ENCODE data around the gene NELL2. TPM values are rescaled to one million over a fixed set of nuclear protein-coding genes. Genes with fewer than 3 reads are reported as not detected.

The NELL2 gene
- total RNA-seq, 1 donor from 2014 or later: 27.5 TPM

DNA sequence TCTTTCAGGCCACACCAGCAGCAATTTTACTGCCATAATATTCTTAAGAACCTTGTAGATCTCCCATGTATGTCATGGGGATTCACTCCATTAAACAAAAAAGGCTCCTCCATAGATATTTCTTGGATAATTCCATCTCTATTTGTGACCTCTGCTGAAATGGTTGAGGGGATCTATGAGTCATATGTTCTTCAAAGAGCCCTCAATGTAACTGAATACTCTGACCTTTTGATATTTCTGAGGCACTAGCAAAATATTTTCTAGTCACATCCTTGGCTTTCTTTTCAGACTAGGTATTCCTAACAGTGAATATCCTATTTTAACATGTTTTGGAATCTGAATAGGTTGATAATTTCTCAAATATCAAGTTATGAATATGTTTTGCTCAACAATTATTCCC lies 6.6 kb downstream of the NELL2 start:
- Mint-ChIP-seq H3K36me3 (ENCODE audit: low read depth) (peaks cover 31% of the 10 kb centered on the region), H3K4me1 (peaks cover 31% of the 10 kb centered on the region), H3K27me3 (peaks cover 2% of the 10 kb centered on the region), H3K9me3 (peaks cover 20% of the 10 kb centered on the region), H3K4me3 (no peak overlapping the region), H3K27ac (no peak overlapping the region)
- DNase-seq: no peak
- intact Hi-C loops (cut with micrococcal nuclease): no loop called here

DNA sequence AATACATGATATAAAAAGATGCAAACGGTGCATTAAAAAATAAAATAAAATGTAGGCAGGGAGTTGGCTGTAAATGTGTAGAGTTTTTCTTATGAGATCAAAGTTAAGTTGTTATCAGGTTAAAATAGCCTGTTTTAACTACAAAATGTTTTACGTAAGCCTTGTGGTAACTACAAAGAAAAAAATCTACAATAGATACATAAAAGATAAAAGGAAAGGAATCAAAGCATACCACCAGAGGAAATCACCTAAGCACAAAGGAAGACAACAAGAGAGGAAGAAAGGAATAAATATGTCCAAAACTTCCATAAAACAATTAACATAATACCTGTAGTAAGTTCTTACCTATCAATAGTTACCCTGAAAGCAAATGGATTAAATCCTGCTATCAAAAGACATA lies 12.2 kb downstream of the NELL2 start:
- no peak for DNase-seq
- Mint-ChIP-seq H3K36me3 (ENCODE audit: low read depth) (peaks cover 41% of the 10 kb centered on the region), H3K27me3 (no peaks in the 10 kb centered on the region), H3K27ac (peak overlapping the region; percentile 57), H3K9me3 (peaks cover 28% of the 10 kb centered on the region), H3K4me1 (peaks cover 17% of the 10 kb centered on the region), H3K4me3 (no peak overlapping the region)
- intact Hi-C loops (cut with micrococcal nuclease): no loop called here

DNA sequence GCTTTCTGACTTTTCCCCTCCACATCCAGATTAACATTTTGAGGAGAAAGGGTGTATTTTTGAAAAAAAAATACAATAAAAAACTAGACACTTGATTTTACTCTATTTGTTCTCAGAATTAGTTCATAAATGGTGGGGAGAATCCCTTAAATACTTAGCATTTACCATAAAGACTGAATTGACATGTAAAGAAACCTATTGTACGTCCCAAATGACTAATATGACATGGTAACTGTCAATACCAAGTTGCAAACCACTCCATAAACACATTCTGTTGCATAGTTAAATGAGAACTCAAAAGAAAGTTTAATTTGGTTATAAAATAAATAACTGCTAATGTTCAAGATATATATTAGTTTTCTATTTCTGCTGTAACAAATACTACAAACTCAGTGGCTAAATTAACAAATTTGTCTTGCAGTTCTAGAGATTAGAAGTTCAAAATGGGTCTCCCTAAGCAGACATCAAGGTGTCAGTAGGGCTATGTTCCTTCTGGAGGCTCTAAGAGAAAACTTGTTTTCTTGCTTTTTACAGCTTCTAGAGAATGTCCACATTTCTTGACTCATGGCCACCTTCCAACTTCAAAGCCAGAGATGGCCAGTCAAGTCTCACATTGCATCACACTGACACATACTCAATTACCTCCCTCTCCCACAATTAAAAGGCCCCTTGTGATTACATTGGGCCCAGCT lies 16.0 kb downstream of the NELL2 start:
- Mint-ChIP-seq H3K27ac (peak overlapping the region; percentile 36), H3K4me3 (no peak overlapping the region), H3K9me3 (peaks cover 20% of the 10 kb centered on the region), H3K27me3 (no peaks in the 10 kb centered on the region), H3K36me3 (ENCODE audit: low read depth) (peaks cover 30% of the 10 kb centered on the region), H3K4me1 (peaks cover 42% of the 10 kb centered on the region)
- intact Hi-C loops (cut with micrococcal nuclease): loop anchor here (2.0 kb wide), 1 partner anchor 17 kb away; no protein-coding TSS in a partner anchor
- no peak for DNase-seq

DNA sequence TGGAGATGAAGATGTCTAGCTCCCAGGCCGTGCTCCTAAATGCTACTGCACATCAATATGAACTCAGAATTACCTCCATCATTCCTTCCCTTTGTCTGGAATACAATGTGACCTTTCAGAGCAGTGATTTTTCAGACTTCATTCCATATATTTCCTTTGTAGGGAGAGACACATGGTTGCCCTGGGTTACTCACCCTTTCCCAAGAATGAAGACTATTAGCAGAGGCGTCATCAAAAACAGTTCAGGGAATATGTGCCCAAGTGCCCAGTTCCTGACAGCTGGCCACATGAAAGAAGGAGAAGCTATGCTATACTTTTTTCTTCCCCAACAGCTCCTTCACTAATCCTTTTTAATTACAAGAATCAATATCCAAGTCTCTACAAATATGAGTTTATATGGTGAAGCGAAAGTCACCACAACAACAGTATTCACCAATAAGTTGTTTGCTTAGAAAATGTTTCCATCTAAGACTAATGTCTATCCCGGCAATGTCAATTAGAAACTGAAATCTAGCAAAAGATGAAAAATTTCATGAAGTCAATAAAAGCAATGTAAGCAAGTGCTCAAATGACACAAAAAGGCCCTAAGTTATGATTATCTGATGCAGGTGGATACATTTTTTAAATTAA lies 17.8 kb downstream of the NELL2 start:
- peaks cover 16% of the 10 kb centered on the region for H3K9me3 Mint-ChIP-seq
- peak overlapping the region; percentile 39 for H3K27ac Mint-ChIP-seq
- peaks cover 25% of the 10 kb centered on the region for H3K36me3 Mint-ChIP-seq (ENCODE audit: low read depth)
- H3K27me3 Mint-ChIP-seq: no peaks in the 10 kb centered on the region
- peaks cover 47% of the 10 kb centered on the region for H3K4me1 Mint-ChIP-seq
- intact Hi-C loops (cut with micrococcal nuclease): loop anchor here (1.0 to 2.0 kb wide), 2 partner anchors 10 to 16 kb away; no protein-coding TSS in a partner anchor
- no peak overlapping the region for H3K4me3 Mint-ChIP-seq
- no peak for DNase-seq

DNA sequence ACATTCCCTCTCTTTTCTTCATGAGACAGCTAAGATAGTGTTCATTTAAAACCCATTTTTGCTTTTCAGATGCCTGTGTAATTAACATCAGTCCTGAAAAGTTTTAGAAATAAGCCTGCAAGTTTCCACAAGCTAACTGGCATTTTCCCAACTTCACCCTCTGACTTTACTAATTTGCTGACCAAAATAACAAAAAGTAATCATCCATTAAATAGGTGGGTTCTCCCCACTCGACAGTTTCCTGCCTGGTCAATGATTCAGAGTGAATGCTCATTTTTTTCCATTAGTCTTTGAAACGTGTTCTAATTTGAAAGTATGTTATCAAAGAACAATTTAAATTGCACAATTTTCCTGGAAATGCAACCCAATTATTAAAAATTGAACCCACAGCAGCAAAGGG lies 23.6 kb downstream of the NELL2 start:
- DNase-seq: no peak
- Mint-ChIP-seq H3K36me3 (ENCODE audit: low read depth) (peaks cover 6% of the 10 kb centered on the region), H3K4me3 (peak overlapping the region; percentile 51), H3K27ac (peak overlapping the region; percentile 46), H3K27me3 (no peaks in the 10 kb centered on the region), H3K4me1 (peaks cover 61% of the 10 kb centered on the region), H3K9me3 (peaks cover 8% of the 10 kb centered on the region)
- intact Hi-C loops (cut with micrococcal nuclease): no loop called here

DNA sequence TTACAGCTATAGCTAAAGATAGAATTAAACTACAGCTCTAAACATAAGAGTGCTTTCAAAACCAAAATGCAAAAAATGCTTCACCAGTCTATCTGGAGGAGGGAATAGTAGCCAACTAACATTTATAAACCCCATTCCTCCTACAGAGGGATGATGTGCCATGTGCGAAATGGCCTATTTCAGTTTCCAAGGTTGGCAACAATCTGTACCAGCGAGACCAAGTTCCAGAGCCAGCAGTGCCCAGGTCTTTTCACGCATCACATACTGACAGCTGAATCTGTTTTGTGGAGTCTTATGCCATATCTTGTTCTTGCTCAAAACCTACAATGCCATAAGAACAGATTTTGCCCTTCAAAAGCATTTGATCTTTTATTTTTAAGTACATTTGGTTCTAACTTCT lies 24.5 kb downstream of the NELL2 start:
- H3K4me3 Mint-ChIP-seq: no peak overlapping the region
- H3K27ac Mint-ChIP-seq: no peak overlapping the region

DNA sequence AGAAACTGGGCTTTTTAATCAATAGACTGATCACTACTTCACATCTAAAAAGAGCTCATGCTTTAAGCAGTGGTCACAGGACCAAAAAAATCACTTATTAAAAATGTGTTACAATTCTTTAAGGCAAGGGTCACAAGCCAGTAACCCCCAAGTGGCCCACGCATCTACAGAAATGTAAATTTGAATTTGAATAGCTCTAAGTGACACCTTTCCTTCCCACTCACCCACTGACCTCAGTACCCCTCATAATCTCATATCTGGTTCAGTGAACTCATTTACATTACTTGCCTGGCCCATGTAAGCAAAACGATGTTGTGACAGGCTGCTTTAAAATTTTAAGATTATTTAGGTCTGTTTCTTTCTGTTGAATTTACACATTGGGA lies 27.4 kb downstream of the NELL2 start:
- DNase-seq: no peak
- peaks cover 5% of the 10 kb centered on the region for H3K36me3 Mint-ChIP-seq (ENCODE audit: low read depth)
- peaks cover 56% of the 10 kb centered on the region for H3K4me1 Mint-ChIP-seq
- intact Hi-C loops (cut with micrococcal nuclease): loop anchor here (1.0 to 10.0 kb wide), 5 partner anchors 10 to 876 kb away; partner anchors contain the start of gene ARID2
- peak overlapping the region; percentile 74 for H3K4me3 Mint-ChIP-seq
- no peaks in the 10 kb centered on the region for H3K9me3 Mint-ChIP-seq
- H3K27ac Mint-ChIP-seq: peak overlapping the region; percentile 96
- no peaks in the 10 kb centered on the region for H3K27me3 Mint-ChIP-seq

More for the DNA sequence above, 24.5 kb downstream of the NELL2 start:
- Mint-ChIP-seq H3K36me3 (ENCODE audit: low read depth) (peaks cover 6% of the 10 kb centered on the region), H3K4me1 (peaks cover 60% of the 10 kb centered on the region), H3K27me3 (no peaks in the 10 kb centered on the region), H3K9me3 (peaks cover 5% of the 10 kb centered on the region)
- intact Hi-C loops (cut with micrococcal nuclease): no loop called here
- no peak for DNase-seq

DNA sequence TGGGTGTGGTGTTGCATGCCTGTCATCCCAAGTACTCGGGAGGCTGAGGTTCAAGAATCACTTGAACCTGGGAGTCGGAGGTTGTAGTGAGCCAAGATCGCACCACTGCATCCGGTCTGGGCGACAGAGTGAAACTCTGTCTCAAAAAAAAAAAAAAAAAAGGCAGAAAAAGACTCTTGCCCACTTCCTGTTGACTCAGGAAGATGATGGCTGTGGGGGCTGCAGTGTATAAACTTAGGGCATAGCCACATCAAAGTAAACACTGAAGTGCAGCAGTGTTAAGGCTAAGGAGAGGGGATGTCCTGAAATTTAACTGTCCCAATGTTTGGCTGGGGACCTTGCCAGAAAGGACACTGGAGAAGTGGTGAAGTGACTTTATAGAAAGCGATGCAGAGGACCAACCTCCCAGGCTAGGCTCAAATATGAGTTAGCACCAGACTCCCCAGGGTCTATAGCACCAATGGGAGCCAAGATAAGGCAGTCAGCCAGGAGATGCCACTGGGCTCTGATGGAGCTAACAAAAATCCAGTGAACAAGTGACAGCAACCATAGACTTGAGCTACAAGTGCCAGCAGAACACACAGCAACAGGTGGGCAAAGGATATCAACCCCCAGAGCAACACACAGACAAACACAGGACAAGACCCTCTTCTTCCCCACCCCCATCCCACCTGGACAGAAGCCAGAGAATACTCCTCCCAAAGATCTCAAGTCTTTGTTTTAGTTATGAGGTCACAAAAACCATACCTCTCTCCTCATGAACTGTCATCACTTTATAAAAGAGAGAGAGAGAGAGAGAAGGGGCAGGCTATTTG lies 28.0 kb downstream of the NELL2 start:
- H3K4me3 Mint-ChIP-seq: peak overlapping the region; percentile 74
- no peaks in the 10 kb centered on the region for H3K9me3 Mint-ChIP-seq
- H3K4me1 Mint-ChIP-seq: peaks cover 55% of the 10 kb centered on the region
- no peaks in the 10 kb centered on the region for H3K27me3 Mint-ChIP-seq
- peak; percentile 89 for DNase-seq
- H3K36me3 Mint-ChIP-seq (ENCODE audit: low read depth): peaks cover 5% of the 10 kb centered on the region
- H3K27ac Mint-ChIP-seq: peak overlapping the region; percentile 96
- intact Hi-C loops (cut with micrococcal nuclease): loop anchor here (1.0 to 10.0 kb wide), 5 partner anchors 10 to 877 kb away; partner anchors contain the start of gene ARID2

DNA sequence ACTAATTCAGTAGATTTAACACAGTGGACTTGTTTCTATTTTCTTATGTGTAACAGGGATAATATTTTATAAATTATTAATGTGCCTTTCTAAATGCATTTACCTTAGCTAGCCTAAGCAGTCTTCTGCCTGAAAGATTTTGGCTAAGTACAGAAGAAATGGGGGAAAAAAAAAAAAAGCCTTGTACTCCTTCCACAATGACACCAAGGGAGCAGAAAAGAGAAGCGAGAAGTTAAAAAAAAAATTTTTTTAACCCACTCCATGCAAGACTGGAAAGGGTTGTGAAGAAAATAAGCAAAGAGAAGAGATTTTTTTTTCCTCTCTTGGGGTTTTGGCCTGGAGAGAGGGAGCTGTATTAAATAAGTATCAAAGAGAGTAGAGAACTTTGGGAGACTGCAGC lies 28.7 kb downstream of the NELL2 start:
- Mint-ChIP-seq H3K4me3 (peak overlapping the region; percentile 74), H3K4me1 (peaks cover 56% of the 10 kb centered on the region)

DNA sequence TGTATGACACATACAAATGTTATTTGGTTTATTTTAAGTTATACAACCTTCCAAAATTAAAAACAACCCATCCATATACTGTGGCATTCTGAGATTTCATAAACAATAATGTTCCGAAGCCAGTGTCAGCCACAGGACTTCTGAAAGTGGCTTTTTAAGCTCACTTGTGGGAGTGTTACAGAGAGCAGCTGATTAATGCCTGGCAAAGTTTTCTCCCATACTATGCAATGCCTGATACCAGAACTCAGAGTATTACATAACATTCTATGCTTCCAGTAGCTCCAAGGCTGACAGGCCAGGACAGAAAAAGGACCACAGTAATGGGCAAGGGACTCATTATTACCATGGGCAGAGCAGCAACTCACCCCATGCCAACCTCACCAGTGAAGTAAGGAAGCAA lies 29.3 kb downstream of the NELL2 start:
- Mint-ChIP-seq H3K36me3 (ENCODE audit: low read depth) (peaks cover 8% of the 10 kb centered on the region), H3K9me3 (no peaks in the 10 kb centered on the region), H3K27me3 (no peaks in the 10 kb centered on the region), H3K4me3 (peak overlapping the region; percentile 10), H3K27ac (peak overlapping the region; percentile 71), H3K4me1 (peaks cover 51% of the 10 kb centered on the region)
- DNase-seq: no peak
- intact Hi-C loops (cut with micrococcal nuclease): loop anchor here (10.0 kb wide), 1 partner anchor 878 kb away; the partner anchor contains the start of gene ARID2

More for the DNA sequence above, 28.7 kb downstream of the NELL2 start:
- peak overlapping the region; percentile 96 for H3K27ac Mint-ChIP-seq
- no peaks in the 10 kb centered on the region for H3K9me3 Mint-ChIP-seq
- intact Hi-C loops (cut with micrococcal nuclease): loop anchor here (10.0 kb wide), 1 partner anchor 877 kb away; the partner anchor contains the start of gene ARID2
- DNase-seq: no peak
- H3K27me3 Mint-ChIP-seq: no peaks in the 10 kb centered on the region
- H3K36me3 Mint-ChIP-seq (ENCODE audit: low read depth): peaks cover 7% of the 10 kb centered on the region

DNA sequence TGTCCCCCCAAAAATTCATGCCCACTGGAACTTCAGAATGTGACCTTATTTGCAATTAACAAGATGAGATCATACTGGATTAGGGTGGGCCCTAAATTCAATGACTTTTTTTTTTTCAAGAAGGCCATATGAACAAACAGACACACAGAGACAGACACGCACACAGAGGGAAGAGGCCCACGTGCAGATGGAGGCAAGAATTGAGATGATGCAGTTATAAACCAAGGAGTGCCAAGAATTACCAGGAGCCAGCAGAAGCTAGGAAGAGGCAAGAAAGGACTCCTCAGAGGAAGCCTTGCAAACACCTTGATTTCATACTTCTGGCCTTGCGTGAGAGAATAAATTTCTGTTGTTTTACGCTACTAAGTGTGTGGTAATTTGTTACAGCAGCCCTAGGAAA lies 33.4 kb downstream of the NELL2 start:
- peak overlapping the region; percentile 89 for H3K27ac Mint-ChIP-seq
- no peak for DNase-seq
- H3K9me3 Mint-ChIP-seq: no peaks in the 10 kb centered on the region
- intact Hi-C loops (cut with micrococcal nuclease): loop anchor here (2.0 to 10.0 kb wide), 2 partner anchors 16 to 882 kb away; partner anchors contain the start of gene ARID2
- H3K27me3 Mint-ChIP-seq: no peaks in the 10 kb centered on the region
- H3K36me3 Mint-ChIP-seq (ENCODE audit: low read depth): peaks cover 8% of the 10 kb centered on the region
- peak overlapping the region; percentile 71 for H3K4me3 Mint-ChIP-seq
- peaks cover 43% of the 10 kb centered on the region for H3K4me1 Mint-ChIP-seq

DNA sequence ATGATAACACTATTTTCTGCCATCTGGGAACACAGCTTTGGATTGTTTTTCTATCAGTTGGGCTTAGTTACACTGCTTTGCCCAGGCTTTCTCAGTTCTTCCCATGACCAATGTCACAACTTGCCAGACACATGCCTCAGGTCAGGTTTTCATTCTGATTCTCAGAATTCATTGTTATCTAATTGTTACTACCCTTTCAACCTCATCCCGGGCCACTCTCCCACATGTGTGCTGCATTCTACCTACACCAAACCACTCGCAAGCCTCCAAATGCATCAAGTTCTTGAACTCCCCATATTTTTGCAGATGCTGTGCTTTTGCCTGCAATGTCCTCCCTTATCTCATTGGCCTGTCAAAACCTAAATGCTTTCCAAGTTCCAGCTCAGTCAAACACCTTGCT lies 36.3 kb downstream of the NELL2 start:
- intact Hi-C loops (cut with micrococcal nuclease): loop anchor here (10.0 kb wide), 1 partner anchor 885 kb away; the partner anchor contains the start of gene ARID2
- H3K4me1 Mint-ChIP-seq: peaks cover 56% of the 10 kb centered on the region
- H3K9me3 Mint-ChIP-seq: no peaks in the 10 kb centered on the region
- H3K36me3 Mint-ChIP-seq (ENCODE audit: low read depth): peaks cover 7% of the 10 kb centered on the region
- DNase-seq: no peak
- no peaks in the 10 kb centered on the region for H3K27me3 Mint-ChIP-seq
- peak overlapping the region; percentile 11 for H3K4me3 Mint-ChIP-seq
- H3K27ac Mint-ChIP-seq: peak overlapping the region; percentile 76

DNA sequence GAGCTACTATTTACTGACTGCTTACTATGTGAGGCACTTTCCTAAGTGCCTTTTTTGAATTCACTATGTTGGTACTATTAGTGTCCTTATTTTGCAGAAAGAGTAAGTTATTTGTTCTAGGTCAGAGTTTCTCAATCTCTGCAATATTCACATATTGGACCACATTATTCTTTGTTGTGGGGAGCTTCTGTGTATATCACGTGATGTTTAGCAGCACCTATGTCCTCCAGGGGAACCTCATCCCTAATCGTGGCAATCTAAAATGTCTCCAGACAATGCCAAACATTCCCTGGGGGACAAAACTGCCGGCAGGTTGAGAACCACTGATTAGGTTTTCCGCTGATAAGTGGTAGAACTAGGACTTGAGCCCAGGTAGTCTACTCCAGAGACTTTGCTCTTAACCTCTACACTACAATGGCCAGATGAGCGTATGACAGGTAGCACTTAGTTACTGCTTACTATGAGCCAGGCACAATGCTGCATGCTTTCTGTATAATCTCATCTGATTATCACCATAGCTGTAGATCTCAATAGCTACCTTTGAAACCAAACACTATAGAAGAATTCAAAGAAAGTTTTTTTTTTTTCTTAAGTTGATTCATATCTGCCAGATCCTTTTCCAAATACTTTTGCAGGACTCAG lies 38.9 kb downstream of the NELL2 start:
- no peaks in the 10 kb centered on the region for H3K9me3 Mint-ChIP-seq
- no peak overlapping the region for H3K4me3 Mint-ChIP-seq
- intact Hi-C loops (cut with micrococcal nuclease): no loop called here
- H3K27me3 Mint-ChIP-seq: no peaks in the 10 kb centered on the region
- peaks cover 1% of the 10 kb centered on the region for H3K36me3 Mint-ChIP-seq (ENCODE audit: low read depth)
- H3K27ac Mint-ChIP-seq: peak overlapping the region; percentile 39
- peaks cover 55% of the 10 kb centered on the region for H3K4me1 Mint-ChIP-seq
- DNase-seq: no peak
